ENCODE results near the gene CCT5.

GRCh38 chr5:10266839-10267238, 16.8 kb downstream of the CCT5 start:
- no peak for TF ChIP-seq CTCF (IDR thresholded peaks at IDR 0.05)
- TF ChIP-seq POLR2A (IDR thresholded peaks at IDR 0.05), result no peak
